ENCODE results near the gene EFTUD2.

The EFTUD2 gene

DNA sequence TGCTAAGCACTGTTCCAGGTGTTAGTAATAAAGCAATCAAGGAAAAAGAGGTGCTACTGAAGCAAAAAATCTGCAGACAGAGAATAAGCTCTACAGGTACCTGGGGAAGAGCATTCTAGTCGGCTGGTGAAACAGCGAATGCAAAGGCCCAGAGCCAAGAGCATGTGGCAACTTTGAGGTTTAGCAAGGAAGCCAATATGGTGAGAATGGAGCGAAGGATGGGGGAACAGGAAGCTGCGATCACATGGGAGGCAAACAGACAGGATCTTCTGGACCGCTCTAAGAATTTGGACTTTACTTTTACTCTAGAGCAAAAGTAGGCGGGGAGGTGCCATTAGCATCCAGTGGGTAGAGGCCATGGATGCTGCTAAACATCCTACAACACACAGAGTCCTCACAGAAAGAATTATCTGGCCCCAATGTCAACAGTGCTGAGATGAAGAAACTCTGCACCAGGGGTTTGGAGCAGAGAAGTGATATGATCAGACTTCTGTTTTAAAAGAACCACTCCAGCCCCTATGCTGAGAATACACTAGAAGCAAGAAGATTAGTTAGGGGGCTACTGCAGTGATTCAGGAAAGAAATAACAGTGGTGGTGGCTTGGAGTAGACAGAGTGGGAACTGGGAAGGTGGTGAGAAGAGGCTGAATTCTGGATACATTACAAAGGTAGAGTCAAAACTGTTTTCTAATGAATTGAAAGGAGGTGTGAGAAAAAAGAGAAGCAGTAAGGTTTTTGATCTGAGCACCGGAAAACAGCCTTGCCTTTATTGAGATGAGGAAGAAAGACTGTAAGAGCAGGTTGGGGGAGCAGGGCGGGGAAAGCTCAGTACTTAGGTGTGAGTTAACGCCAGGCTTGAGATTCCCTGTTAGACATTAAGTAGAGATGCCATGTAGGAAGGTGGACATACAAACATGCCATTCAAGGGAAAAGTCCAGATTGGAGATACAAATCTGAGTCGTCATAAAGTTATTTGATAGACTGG is 11.0 kb downstream of the EFTUD2 start:
- no peak for DNase-seq (ENCODE audit: low spot score)

- DNase-seq (ENCODE audit: low spot score): no peak
Measured at GRCh38 chr17:44887016-44887415, 12.2 kb downstream of the EFTUD2 start.

DNA sequence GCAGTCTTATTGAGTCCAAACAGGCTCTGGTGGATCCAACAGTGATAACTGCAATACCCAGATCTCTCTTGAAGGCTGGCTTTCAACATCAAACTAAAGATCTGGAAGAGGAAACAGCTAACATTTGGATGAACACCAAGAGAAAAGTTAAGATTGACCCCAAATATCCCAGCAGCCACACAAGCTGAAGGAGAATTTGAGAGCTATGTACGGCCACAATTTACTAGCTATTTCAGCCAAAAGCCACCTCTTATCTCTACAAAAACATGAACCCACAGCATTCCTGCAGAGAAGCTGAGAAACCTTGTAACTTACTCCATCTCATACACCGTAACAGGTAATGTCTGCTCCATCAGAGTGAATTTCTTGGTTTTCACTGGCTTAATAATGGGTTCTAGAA is 14.3 kb downstream of the EFTUD2 start:
- no peak for DNase-seq (ENCODE audit: low spot score)

DNA sequence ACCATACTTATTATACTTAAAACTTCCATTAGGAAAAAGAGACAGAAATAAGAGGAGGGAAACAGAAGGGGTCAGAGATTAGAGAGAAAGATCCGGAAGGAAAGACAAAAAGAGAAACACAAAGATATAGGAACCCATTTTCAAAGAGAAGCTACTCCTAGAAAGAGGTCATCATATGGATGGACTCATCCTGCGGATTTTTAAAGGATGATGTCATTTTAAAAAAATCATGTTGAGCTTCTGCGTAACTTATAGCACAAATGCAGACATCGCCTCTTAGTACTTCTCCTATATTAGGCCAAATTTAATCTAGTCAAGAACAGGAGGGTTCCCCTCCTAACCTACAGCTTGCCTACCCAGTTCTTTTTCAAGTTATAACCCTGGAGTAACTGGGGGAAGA is 18.1 kb downstream of the EFTUD2 start:
- DNase-seq (ENCODE audit: low spot score): no peak

GRCh38 chr17:44880062-44880461 is 19.2 kb downstream of the EFTUD2 start:
- no peak for DNase-seq (ENCODE audit: low spot score)

GRCh38 chr17:44879376-44879775 is 19.9 kb downstream of the EFTUD2 start:
- no peak for DNase-seq (ENCODE audit: low spot score)

DNA sequence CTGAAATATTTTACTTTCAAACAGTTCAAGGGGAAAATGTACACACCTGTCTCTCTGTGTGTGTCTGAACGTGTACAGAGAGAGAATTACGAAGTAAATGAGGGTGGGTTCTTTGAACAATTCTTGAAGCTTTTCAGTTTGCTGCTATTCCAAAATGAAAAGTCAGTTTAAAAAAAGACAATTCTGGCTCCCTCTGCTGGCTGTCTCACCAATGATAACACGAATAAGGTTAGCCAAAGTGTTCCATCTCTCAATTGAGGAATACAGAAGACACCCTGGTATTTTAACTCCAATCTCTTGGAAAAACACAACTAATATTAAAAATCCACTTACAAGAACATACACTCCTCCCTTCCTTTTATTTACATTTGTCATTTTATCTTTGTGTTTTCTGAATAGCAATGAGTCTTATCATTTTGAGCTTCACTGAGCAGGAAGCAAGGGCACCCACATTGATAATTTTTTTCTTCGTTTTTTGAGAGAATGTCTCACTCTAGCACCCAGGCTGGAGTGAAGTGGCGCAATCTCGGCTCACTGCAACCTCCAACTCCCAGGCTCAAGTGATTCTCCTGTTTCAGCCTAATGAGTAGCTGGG is 20.5 kb downstream of the EFTUD2 start:
- DNase-seq (ENCODE audit: low spot score): peak; percentile 47

DNA sequence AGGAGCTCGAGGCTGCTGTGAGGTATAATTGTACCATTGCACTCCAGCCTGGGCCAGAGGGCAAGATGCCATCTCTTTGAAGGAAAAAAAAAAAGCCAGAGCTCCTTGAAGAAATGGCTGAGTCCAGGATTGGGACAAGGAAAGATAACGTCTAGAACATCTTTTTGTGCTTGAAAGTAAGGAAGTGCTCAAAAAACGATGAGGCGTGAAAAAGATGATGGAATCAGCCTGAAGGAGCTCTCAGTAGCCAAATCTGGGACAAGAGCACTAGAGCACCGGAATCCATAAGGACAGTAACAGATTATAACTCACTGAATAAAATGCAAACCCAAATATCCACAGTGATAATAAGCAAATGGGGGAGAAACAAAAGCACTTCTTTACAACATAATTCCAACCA is 22.1 kb downstream of the EFTUD2 start:
- no peak for DNase-seq (ENCODE audit: low spot score)

DNA sequence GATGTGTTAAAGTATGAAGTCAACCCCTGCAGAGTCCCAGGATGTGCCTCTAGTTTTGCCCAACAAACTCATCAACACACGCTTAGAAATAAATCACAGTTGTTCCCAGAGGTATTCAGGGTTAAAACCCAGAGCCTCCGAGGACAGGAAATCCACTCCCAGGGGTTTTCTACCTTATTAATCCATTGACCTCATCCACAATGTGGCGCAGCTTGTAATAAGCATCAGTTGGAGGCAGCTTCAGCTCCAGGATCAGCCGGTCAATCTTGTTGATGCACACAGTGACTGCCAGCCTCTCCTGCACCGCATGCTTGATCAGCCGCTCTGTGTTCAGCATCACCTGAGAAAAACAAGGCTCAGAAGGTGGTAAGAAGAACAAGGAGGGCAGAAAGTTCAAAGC is 23.5 kb downstream of the EFTUD2 start:
- DNase-seq (ENCODE audit: low spot score): no peak

DNA sequence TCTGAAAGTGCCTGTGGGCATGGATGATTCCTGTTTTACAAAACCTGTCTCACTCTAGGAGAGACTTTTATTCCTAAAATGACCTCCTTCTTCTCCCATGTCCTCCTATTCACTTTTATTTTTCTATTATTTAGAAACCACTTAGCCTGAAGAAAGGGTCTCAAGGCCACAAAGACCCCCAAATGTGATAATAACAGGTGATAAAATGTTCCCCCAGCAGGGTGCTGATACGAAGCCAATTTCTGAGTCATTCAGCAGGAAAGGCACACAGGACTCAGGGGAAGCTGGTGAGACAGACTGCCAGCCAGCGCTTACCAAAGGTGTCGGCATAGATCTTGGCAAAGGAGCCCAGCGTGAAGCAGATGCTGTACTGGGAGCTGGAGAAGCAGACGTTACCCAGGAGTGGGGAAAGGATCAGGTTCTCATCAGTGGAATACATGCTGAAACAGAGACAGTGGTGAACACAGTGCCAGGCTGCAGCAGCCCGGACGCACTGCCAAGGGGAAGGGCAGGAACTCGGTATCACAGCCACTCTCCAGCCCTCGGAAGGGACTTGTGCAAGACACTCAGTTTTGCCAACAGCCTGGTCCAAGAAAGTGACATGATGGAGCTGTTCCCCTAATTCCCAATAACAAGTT is 27.0 kb downstream of the EFTUD2 start:
- DNase-seq (ENCODE audit: low spot score): no peak

DNA sequence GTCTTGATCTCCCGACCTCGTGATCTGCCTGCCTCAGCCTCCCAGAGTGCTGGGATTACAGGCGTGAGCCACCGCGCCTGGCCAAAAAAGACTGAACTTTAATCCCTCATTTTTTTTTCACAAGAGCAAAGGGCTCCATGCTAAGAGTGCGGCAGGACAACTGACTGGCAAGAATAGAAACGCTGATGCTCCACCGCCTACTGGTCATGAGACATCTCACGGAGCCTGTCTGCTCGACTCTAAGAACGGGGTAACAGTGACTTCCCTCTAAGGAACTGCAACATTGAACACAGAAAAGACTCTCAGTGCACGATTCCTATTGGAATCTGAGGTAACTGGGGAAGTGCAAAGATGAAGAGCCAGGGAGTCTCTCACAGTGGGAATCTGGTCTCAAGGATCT is 27.7 kb downstream of the EFTUD2 start:
- no peak for DNase-seq (ENCODE audit: low spot score)

DNA sequence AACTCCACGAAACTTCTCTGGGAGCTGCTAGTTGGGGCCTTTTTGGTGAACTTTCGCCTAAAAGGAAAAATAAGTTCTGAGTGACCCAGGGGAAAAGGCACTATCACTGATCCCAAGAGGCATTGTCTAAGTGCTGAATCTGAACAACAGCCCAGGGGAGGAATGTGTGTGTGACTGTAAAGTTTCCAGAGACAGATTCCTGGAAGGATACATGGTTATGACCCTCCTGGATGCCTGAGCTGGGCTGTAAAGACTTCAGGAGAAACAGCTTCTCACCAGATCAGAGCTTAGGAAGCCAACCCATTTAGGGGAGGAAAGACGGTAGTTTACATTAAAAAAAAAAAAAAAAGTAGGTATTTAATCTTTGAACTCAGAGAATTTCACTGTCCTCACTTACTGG is 31.4 kb downstream of the EFTUD2 start:
- no peak for DNase-seq (ENCODE audit: low spot score)

GRCh38 chr17:44865931-44866330 is 33.3 kb downstream of the EFTUD2 start:
- DNase-seq (ENCODE audit: low spot score): no peak

GRCh38 chr17:44865231-44865660 is 34.0 kb downstream of the EFTUD2 start:
- peak; percentile 68 for DNase-seq (ENCODE audit: low spot score)

DNA sequence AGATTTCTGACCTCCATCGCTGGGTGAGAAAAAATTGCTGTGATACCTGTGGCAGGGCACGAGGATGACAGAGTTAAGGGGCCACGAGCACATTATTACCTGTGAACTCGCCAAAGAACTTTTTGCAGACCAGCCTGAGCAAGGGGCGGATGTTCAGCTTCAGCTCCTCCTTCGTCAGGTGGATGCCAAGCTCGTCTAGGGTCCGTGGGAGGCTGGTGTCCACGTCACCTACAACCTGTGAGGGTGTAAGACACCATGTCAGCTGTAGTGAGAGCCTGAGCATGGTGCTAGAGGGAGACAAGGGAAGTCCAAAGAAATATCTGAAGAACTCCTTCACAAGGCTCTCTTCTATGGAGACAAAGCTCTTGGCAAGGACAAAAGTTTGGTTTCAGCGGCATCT is 34.4 kb downstream of the EFTUD2 start:
- no peak for DNase-seq (ENCODE audit: low spot score)

DNA sequence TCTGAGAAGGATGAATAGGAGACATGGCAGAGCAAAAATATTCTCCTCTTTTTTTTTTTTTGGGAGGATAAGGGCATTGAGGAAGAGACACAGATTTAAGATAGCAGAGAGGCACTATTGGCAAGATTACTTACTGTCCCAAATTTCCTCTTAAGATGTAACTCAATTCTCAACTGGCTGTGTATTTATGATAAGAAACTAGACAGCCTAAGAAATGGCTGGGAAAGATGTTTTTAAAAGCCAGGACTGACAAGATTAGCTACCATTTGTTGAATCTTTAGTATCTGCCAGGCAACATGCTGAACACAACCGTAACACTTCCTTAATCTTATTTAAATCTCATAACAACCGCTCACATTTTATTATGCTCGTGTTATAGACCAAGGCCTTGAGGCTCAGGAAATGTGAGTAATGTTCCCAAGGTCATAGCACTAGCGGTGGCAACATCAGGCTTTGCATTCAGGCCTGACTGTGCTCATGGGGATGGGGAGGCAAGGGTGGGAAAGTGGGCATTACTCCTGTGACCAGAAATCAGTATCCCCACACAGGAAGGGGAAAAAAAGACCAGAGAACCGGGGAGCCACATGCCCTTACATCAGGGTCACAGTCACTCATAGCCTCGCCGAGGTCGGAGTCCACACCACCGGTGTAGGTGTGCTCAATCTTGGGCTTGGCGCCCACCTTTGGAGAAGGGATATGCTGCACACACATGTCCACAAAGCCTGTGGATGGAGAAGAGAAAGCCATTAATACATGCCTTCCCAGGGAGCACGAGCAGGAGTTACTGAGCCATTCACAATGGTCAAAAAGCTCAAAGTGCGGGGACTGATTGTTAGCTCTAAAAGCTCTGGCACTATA is 36.0 kb downstream of the EFTUD2 start:
- DNase-seq (ENCODE audit: low spot score): no peak

DNA sequence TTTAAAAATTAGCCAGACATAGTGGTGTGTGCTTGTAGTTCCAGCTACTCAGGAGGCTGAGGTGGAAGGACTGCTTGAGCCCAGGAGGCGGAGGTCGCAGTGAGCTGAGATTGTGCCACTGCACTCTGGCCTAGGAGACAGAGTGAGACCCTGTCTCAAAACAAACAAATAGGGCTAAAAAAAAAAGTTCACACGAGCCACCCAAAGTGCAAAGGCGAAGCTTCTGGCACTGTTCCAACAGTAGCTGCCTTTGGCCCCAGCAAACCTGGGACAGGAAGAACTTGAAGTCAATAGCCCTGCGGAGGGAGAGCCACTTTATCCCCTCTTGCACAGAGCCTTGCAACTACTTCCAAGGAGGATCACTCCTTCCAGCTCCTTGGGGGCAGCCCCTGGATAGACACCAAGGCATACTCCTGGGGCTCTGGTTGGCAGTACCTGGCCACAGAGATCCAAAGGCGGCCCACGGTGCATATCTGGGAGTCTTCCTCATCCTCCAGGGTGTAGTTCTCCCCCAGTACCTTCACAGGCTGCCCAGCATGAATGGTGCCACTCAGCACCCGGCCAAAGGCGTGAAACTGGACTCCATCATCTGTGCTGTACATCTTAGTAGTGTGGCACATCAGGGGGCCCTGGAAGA is 36.8 kb downstream of the EFTUD2 start:
- DNase-seq (ENCODE audit: low spot score): no peak

DNA sequence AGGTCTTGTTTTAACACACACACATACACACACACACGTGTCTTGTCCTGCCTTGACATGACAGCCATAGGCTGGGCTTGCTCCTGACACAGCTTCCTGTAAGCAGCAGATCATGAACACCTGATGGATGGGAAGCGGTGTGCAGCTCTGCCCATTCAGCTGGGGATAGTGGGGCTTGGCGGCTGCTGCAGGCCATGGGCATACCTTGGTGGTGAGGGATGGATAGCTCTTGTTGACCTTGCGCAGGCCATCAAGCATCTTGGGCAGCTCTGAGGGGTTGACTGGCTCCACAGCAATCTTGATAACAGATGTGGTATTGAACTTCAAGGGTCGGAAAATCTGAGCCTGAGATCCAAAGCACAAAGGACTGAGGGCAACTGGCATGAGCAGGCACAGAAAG is 39.5 kb downstream of the EFTUD2 start:
- DNase-seq (ENCODE audit: low spot score): no peak

- no peak for DNase-seq (ENCODE audit: low spot score)
Measured at GRCh38 chr17:44854192-44854591, 45.1 kb downstream of the EFTUD2 start.

GRCh38 chr17:44850612-44851011 is 48.6 kb downstream of the EFTUD2 start:
- no peak for DNase-seq (ENCODE audit: low spot score)

GRCh38 chr17:44850025-44850424 is 49.2 kb downstream of the EFTUD2 start:
- DNase-seq (ENCODE audit: low spot score): no peak

Data from COLO829 (cell line).